Tibial nerve (tissue), 4 donors: Measurements from ENCODE around the gene HACL1.

Experiments used
- EP300 ChIP-seq, 2 donors: sonication (generic); formaldehyde crosslinking; IDR thresholded peaks; one replicate each; pipeline ENCODE4 v1.6.1; 2017; ENCODE audit warnings: antibody characterized with exemption in 2 of 2, mild to moderate bottlenecking in 1 of 2
- TF ChIP-seq, protein P1 (sequence below), 5 experiments: fragments of 200-600 bp in 3 of 5; fragments of 450-650 bp in 2 of 5; sonication (generic) in 3 of 5; IDR thresholded peaks; one replicate each; pipeline ENCODE4 v1.5.1; 2016 to 2019; ENCODE audit warnings: antibody characterized with exemption in 5 of 5, mild to moderate bottlenecking in 3 of 5, moderate library complexity in 2 of 5

DNA sequence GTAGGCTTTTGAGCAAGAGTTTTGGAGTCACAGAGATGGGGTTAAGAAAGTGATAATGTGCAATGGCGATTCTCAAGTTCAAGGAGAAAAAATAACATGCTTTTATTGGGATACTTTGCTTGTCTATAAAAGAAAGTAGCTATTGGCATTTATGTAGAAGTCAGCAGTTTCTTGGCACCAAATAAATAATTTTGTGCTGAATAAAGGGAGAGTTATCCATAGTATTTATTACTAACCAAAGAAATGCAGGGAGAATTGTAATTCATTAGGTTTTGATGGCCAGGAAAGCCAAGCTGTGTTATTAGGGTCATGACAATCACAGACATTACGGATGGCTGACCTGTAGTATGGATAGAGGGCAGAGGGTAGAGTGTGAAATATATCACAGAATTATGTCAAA, 33.3 kb upstream of the HACL1 start:
- TF ChIP-seq, protein P1, sequence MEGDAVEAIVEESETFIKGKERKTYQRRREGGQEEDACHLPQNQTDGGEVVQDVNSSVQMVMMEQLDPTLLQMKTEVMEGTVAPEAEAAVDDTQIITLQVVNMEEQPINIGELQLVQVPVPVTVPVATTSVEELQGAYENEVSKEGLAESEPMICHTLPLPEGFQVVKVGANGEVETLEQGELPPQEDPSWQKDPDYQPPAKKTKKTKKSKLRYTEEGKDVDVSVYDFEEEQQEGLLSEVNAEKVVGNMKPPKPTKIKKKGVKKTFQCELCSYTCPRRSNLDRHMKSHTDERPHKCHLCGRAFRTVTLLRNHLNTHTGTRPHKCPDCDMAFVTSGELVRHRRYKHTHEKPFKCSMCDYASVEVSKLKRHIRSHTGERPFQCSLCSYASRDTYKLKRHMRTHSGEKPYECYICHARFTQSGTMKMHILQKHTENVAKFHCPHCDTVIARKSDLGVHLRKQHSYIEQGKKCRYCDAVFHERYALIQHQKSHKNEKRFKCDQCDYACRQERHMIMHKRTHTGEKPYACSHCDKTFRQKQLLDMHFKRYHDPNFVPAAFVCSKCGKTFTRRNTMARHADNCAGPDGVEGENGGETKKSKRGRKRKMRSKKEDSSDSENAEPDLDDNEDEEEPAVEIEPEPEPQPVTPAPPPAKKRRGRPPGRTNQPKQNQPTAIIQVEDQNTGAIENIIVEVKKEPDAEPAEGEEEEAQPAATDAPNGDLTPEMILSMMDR (IDR thresholded peaks at IDR 0.05) = no peak
- TF ChIP-seq EP300 (IDR thresholded peaks at IDR 0.05) = no peak
